GM12891 (cell line): ENCODE measurements around the gene RTP5.

Experiments
- POLR2A ChIP-seq: IDR thresholded peaks from 2 replicates; pipeline ENCODE4 v1.6.1; 2011; ENCODE audit warnings: low read depth, low read length, control low read depth
- SPI1 ChIP-seq: IDR thresholded peaks from 2 replicates; pipeline ENCODE4 v1.6.1; 2011; ENCODE audit warnings: low read depth, low read length, control low read depth
- TAF1 ChIP-seq: IDR thresholded peaks from 2 replicates; pipeline ENCODE4 v1.6.1; 2011; ENCODE audit warnings: low read depth, low read length, control low read depth

GRCh38 chr2:241904011-241904718, 34.6 kb downstream of the RTP5 start:
- no peak for TF ChIP-seq TAF1
- no peak for TF ChIP-seq POLR2A
- no peak for TF ChIP-seq SPI1
